ENCODE data around the gene PSMG4.

The PSMG4 gene

DNA sequence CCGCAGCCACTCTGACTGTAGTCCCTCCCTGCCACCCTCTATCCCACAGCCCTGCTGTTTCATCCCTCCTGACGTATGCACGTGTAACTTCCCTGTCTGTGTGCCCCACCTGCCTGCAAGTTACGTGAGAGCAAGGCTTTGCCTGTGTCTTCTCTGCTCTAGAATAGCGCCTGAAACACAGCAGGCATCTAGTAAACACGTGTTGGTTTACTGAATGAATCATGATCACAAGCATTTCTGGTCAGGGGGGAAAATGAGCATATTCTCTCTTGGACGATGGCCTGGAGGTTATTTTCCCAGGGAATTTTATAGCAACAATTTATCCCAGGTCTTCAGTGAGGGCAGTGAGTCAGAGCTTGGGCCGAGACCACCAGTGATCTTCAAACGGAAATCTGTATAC lies 38.3 kb downstream of the PSMG4 start:
- DNase-seq (ENCODE audit: extremely low read depth, low read depth) = no peak
- no peak overlapping the region for H3K4me3 ChIP-seq (replicated peaks; ENCODE audit: low read depth, low read length)
- TF ChIP-seq CTCF (IDR thresholded peaks at IDR 0.05; ENCODE audit: low read depth, low read length, missing control alignments) = no peak

DNA sequence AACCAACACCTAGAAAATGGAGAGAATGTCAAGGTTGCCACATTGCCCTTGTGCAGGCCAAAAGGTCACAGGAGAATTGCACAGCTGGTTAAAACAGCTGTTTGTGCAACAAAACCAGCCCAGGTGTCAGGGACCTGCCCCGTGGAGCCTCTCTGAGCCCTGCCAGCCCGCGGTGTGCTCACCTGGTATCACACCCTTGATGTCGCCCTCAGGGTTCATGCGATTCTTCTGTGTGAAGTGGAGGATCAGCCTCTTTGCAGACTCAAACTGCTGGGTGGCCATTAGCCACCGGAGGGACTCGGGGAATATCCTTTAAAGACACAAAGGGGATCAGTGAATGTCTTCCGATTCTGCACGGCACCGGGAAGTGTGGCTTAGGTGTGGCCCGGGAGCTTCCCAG lies 39.2 kb downstream of the PSMG4 start:
- no peak overlapping the region for H3K4me3 ChIP-seq (replicated peaks; ENCODE audit: low read depth, low read length)
- no peak for TF ChIP-seq CTCF (IDR thresholded peaks at IDR 0.05; ENCODE audit: low read depth, low read length, missing control alignments)
- no peak for DNase-seq (ENCODE audit: extremely low read depth, low read depth)

- TF ChIP-seq CTCF (IDR thresholded peaks at IDR 0.05; ENCODE audit: low read depth, low read length, missing control alignments) = no peak
- no peak for DNase-seq (ENCODE audit: extremely low read depth, low read depth)
- H3K4me3 ChIP-seq (replicated peaks; ENCODE audit: low read depth, low read length) = no peak overlapping the region
Measured at GRCh38 chr6:3299221-3299620, 40.5 kb downstream of the PSMG4 start.

- no peak overlapping the region for H3K4me3 ChIP-seq (replicated peaks; ENCODE audit: low read depth, low read length)
- DNase-seq (ENCODE audit: extremely low read depth, low read depth) = no peak
- no peak for TF ChIP-seq CTCF (IDR thresholded peaks at IDR 0.05; ENCODE audit: low read depth, low read length, missing control alignments)
Measured at GRCh38 chr6:3301506-3301905, 42.8 kb downstream of the PSMG4 start.

DNA sequence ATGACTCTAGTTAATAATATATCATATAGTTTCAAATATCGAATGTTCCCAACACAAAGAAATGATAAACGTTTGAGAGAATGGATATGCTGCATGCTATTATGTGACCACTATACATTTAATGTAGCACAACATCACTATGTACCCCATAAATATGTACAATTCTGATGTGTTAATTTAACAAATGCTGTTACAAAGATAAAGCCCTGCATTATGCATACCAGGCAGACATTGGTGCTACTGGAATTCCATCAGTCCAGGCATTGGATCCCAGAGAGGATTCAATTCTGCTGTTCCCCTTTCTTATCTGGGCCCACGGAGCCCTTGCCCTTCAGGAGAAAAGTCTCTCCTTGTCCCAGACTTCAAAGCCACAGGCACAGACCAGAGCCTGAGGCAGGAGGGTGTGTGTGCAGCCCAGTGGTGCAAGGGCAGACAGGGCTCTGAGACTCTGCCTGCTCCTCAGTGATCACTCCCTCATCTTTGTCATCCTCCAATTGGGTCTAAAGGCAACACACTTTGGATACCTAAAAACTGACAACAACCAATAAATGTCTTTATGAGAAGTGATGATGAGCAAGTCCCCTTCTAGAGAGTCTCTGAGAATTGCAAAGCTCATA lies 45.2 kb downstream of the PSMG4 start:
- no peak overlapping the region for H3K4me3 ChIP-seq (replicated peaks; ENCODE audit: low read depth, low read length)
- no peak for DNase-seq (ENCODE audit: extremely low read depth, low read depth)
- TF ChIP-seq CTCF (IDR thresholded peaks at IDR 0.05; ENCODE audit: low read depth, low read length, missing control alignments) = no peak

- TF ChIP-seq CTCF (IDR thresholded peaks at IDR 0.05; ENCODE audit: low read depth, low read length, missing control alignments) = no peak
- no peak for DNase-seq (ENCODE audit: extremely low read depth, low read depth)
- no peak overlapping the region for H3K4me3 ChIP-seq (replicated peaks; ENCODE audit: low read depth, low read length)
Measured at GRCh38 chr6:3304500-3305215, 45.9 kb downstream of the PSMG4 start.
